22Rv1 (cell line): ENCODE data around the gene FAM50B.

Experiments used
- CTCF ChIP-seq: fragments of 450-650 bp; IDR thresholded peaks from 2 replicates; pipeline ENCODE4 v1.5.1; 2017; ENCODE audit warnings: mild to moderate bottlenecking
- ZFX ChIP-seq: fragments of 450-650 bp; IDR thresholded peaks from 2 replicates; pipeline ENCODE4 v1.6.1; 2017; ENCODE audit warnings: antibody characterized with exemption, borderline replicate concordance

GRCh38 chr6:3848380-3848779, 793 bp upstream of the FAM50B start:
- TF ChIP-seq CTCF (no peak), ZFX (no peak)
